CD8-positive, alpha-beta memory T cell (primary cell): ENCODE data around the gene PGC. TPM values are rescaled to one million over a fixed set of nuclear protein-coding genes. Genes with fewer than 3 reads are reported as not detected.

Experiments used
- CTCF ChIA-PET: fragments of 350-600 bp; sonication (Branson Sonifier 250); formaldehyde crosslinking; loops from one replicate; lab custom pipeline; 2021; ENCODE audit warnings: antibody characterized with exemption; lab: Charles Lee
- POLR2A ChIA-PET: fragments of 350-600 bp; sonication (Branson Sonifier 250); formaldehyde crosslinking; loops from one replicate; lab custom pipeline; 2021; ENCODE audit warnings: antibody characterized with exemption; lab: Charles Lee
- DNase-seq, 5 donors: peaks; one replicate each; pipeline versions ENCODE4 v3.0.0 to v3.0.0-alpha.2; 2020 to 2022; ENCODE audit warnings: mixed read lengths in 1 of 5
- H3K27ac ChIP-seq: one replicate; pipeline ENCODE4 v1.7.0; 2013; ENCODE audit warnings: low read depth, mild to moderate bottlenecking, low read length, moderate library complexity
- H3K27me3 ChIP-seq: 2 replicates; pipeline ENCODE4 v1.7.0; 2013; ENCODE audit warnings: low read length, mild to moderate bottlenecking; ENCODE audit not compliant: insufficient read depth, poor library complexity, severe bottlenecking
- H3K36me3 ChIP-seq: 2 replicates; pipeline ENCODE4 v1.7.0; 2013; ENCODE audit warnings: mild to moderate bottlenecking, low read length, moderate library complexity; ENCODE audit not compliant: insufficient read depth
- H3K4me1 ChIP-seq: 2 replicates; pipeline ENCODE4 v1.7.0; 2013; ENCODE audit warnings: mild to moderate bottlenecking, low read length, moderate library complexity; ENCODE audit not compliant: insufficient read depth
- H3K4me3 ChIP-seq: 2 replicates; pipeline ENCODE4 v1.7.0; 2013; ENCODE audit warnings: mild to moderate bottlenecking, low read length
- H3K9me3 ChIP-seq: 2 replicates; pipeline ENCODE4 v1.7.0; 2013; ENCODE audit warnings: mild to moderate bottlenecking, low read length
- H3K27ac Mint-ChIP-seq, 8 donors: one replicate each; pipeline ENCODE4 v1.8.0; 2020 to 2021; ENCODE audit warnings: mixed read lengths in 8 of 8, mild to moderate bottlenecking in 6 of 8, inconsistent platforms in 3 of 8, moderate library complexity in 3 of 8
- H3K27me3 Mint-ChIP-seq, 2 donors: one replicate each; pipeline ENCODE4 v1.8.0; 2020 to 2021; ENCODE audit warnings: mixed read lengths in 2 of 2, mild to moderate bottlenecking in 1 of 2, moderate library complexity in 1 of 2
- H3K36me3 Mint-ChIP-seq, 3 donors: one replicate each; pipeline ENCODE4 v1.8.0; 2020 to 2021; ENCODE audit warnings: mixed read lengths in 3 of 3, inconsistent platforms in 1 of 3, mild to moderate bottlenecking in 1 of 3
- H3K4me1 Mint-ChIP-seq, 3 donors: one replicate each; pipeline ENCODE4 v1.8.0; 2020 to 2021; ENCODE audit warnings: mixed read lengths in 3 of 3, inconsistent platforms in 1 of 3, mild to moderate bottlenecking in 1 of 3
- H3K4me3 Mint-ChIP-seq, 7 donors: one replicate each; pipeline ENCODE4 v1.8.0; 2020 to 2021; ENCODE audit warnings: mixed read lengths in 7 of 7, mild to moderate bottlenecking in 6 of 7, moderate library complexity in 4 of 7, inconsistent platforms in 2 of 7
- H3K9me3 Mint-ChIP-seq, 5 donors: one replicate each; pipeline ENCODE4 v1.8.0; 2020 to 2022; ENCODE audit warnings: mixed read lengths in 5 of 5, mild to moderate bottlenecking in 3 of 5, moderate library complexity in 2 of 5, inconsistent platforms in 1 of 5
- polyA plus RNA-seq: library from polyadenylated mRNA; unstranded; fragments of 300-500 nt; fragmentation: Illumina TruSeq; gene quantifications from one replicate; pipeline ENCODE4 v1.2.3, GENCODE V29; 2021
- total RNA-seq, 2 experiments: library from RNA; stranded (reverse); gene quantifications; one replicate each; pipeline ENCODE4 v1.2.3, GENCODE V29; 2021

Gene PGC
- total RNA-seq (not detected), polyA plus RNA-seq (not detected)

DNA sequence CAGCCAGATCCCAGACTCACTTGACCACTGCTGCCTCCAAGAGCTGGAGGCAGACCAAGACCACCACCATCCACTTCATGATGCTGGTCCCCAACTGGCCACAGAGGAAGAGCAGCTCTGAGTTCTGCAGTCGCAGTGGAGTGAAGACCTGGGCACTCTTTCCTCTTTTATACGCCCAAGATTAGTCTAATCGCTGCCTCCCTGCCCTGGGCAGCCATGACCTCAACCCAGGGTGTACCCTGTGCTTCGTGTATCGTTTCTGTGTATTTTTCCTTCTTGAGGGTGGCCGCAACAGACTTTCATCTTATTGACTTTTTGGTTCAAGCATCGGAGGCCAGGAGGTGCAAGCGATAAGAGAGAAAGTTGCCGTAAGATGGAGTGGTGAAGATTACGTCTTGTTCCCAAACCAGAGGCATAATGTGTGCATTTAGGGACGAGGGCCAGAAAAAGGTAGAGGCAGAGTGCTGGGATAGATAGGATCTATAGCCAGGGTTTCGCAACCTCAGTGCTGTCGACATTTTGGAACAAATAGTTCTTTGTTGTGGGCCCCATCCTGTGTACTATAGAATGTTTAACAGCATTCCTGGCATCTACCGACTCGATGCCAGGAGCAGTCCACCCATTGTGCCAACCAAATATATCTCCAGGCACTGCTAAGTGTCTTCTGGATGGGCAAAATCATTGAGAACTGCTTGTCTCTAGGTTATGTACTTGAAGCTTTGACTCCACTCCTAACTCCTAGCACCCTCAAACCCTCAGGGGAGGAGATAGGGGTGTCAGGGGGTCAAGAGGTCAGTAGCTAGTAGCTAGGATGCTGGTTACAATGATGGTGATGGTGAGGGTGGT, at the start of gene PGC:
TSS of gene PGC (minus strand) at position 142 of the 846 bp plus-strand sequence. CDS start at position 79, 63 bp downstream.
- H3K27ac Mint-ChIP-seq, result peak within 1 kb of the TSS in 1 of 8 donors; percentile 38
- H3K27me3 ChIP-seq, result no peaks in the 10 kb centered on the region
- H3K4me3 Mint-ChIP-seq, result no peak within 1 kb of the TSS
- no peaks in the 10 kb centered on the region for H3K9me3 ChIP-seq
- no peak within 1 kb of the TSS for H3K27ac ChIP-seq
- H3K4me3 ChIP-seq, result no peak within 1 kb of the TSS
- no peaks in the 10 kb centered on the region for H3K36me3 ChIP-seq
- CTCF ChIA-PET, result no interaction called here
- no peaks in the 10 kb centered on the region for H3K4me1 ChIP-seq
- peaks cover 0 to 2% (median 0%) of the 10 kb centered on the region in 5 donors for H3K9me3 Mint-ChIP-seq
- H3K36me3 Mint-ChIP-seq, result no peaks in the 10 kb centered on the region
- POLR2A ChIA-PET, result no interaction called here
- peaks cover 5 to 14% of the 10 kb centered on the region in 2 donors for H3K27me3 Mint-ChIP-seq
- H3K4me1 Mint-ChIP-seq, result no peaks in the 10 kb centered on the region
- no peak for DNase-seq

DNA sequence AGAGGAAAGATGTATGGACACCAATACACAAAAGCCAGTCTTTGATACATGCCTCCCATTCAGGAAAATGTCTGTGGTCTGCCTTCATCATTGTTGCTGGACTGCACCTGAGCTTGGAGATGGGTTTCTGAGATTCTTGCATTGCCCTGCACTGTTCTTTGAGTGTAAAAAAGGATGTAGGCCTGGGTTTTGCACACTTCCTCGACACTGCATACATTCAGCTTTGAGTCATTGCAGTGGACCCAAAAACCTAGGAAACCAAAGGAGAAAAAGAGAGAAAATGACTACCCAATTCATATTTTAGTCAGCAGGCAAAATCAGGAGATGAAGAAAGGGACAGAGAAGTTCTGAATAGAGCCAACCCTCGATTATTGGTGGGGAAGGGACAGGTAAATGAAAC, 49.3 kb upstream of the PGC start:
- no peak overlapping the region for H3K27ac Mint-ChIP-seq
- POLR2A ChIA-PET, result no interaction called here

DNA sequence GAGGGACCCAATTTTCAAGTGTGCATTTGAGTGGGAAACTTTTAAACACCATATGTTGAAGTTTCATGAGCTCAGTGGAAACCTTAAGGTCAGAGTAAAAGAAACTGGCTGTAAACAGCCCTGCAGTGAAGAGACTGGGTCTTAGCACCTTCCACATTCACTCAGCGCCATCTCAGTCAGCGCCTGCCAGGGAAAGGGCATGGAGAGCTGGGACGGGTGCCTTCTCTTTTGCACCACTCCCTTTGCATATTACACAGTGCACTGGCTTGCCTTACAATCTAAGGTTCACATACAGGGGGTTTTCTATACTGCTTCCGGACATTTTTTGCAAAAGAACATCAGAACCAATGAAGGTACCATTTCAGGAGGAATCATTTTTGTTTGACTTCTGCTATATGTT, 44.8 kb upstream of the PGC start:
- Mint-ChIP-seq H3K27ac (peak overlapping the region in 1 of 8 donors; percentile 64), H3K4me1 (peaks cover 7 to 24% (median 17%) of the 10 kb centered on the region in 3 donors), H3K4me3 (peak overlapping the region in 1 of 7 donors; percentile 50), H3K36me3 (peaks cover 0 to 72% (median 14%) of the 10 kb centered on the region in 3 donors), H3K9me3 (no peaks in the 10 kb centered on the region), H3K27me3 (no peaks in the 10 kb centered on the region)
- Histone ChIP-seq H3K27me3 (no peaks in the 10 kb centered on the region), H3K9me3 (no peaks in the 10 kb centered on the region), H3K4me1 (no peaks in the 10 kb centered on the region), H3K27ac (no peak overlapping the region), H3K4me3 (no peak overlapping the region), H3K36me3 (peaks cover 32% of the 10 kb centered on the region)
- ChIA-PET POLR2A (no interaction called here), CTCF (interaction anchor here (1.3 kb wide), 1 partner anchor 11 kb away, joined by 3 read pairs; the partner anchor contains the start of gene PRICKLE4)
- no peak for DNase-seq

More for the DNA sequence above, 49.3 kb upstream of the PGC start:
- Mint-ChIP-seq H3K27me3 (no peaks in the 10 kb centered on the region), H3K4me3 (no peak overlapping the region), H3K9me3 (no peaks in the 10 kb centered on the region), H3K4me1 (peaks cover 0 to 3% (median 0%) of the 10 kb centered on the region in 3 donors), H3K36me3 (peaks cover 0 to 49% (median 5%) of the 10 kb centered on the region in 3 donors)
- no peak for DNase-seq
- H3K36me3 ChIP-seq, result peaks cover 12% of the 10 kb centered on the region
- H3K4me1 ChIP-seq, result no peaks in the 10 kb centered on the region
- no peak overlapping the region for H3K27ac ChIP-seq
- no peaks in the 10 kb centered on the region for H3K9me3 ChIP-seq
- H3K27me3 ChIP-seq, result no peaks in the 10 kb centered on the region
- CTCF ChIA-PET, result no interaction called here
- no peak overlapping the region for H3K4me3 ChIP-seq

DNA sequence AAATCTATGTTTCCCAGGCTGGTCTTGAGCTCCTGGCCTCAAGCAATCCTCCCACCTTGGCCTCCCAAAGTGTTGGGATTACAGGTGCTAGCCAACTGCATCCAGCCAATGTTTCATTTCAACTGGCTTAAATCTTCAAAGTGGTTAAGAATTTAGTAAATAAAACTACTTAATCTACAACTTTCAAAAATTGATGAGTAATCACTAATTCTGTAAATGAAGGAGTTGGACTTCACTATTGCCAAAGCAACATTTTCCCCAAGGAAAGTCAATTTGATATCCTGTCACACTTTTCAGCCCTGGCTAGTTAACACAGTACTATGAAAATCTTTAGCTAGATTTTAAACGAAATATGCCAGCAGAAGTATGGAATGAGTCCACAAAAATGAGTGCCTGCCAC, 44.1 kb upstream of the PGC start:
- POLR2A ChIA-PET, result no interaction called here
- H3K4me1 Mint-ChIP-seq, result peaks cover 7 to 24% (median 17%) of the 10 kb centered on the region in 3 donors
- peak overlapping the region in 2 of 8 donors; percentile 12 to 37 for H3K27ac Mint-ChIP-seq

DNA sequence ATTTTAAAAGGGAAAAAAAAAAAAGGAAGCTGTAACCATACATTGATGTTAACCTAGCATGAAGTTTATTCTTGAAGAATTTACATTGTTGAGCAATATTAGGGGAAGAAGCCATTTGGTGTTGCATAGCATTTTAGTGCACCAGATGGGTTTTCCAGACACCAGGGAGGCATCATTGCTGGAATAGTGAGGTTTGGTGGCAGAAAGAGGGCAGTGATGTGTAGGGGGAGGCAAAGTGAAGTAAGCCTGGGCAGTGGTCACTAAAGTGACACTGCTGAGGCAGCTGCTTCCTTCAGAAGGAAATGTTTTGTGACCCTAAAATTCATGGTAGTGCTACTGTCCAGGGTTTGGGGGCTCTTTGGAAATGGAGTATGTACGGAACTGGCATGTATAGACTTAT, 42.8 kb upstream of the PGC start:
- Histone ChIP-seq H3K27ac (no peak overlapping the region), H3K4me1 (peaks cover 7% of the 10 kb centered on the region), H3K4me3 (no peak overlapping the region), H3K36me3 (peaks cover 32% of the 10 kb centered on the region), H3K9me3 (no peaks in the 10 kb centered on the region), H3K27me3 (no peaks in the 10 kb centered on the region)
- H3K36me3 Mint-ChIP-seq, result peaks cover 0 to 63% (median 13%) of the 10 kb centered on the region in 3 donors
- CTCF ChIA-PET, result interaction anchor here (11.2 kb wide), 1 partner anchor 256 kb away, joined by 175 read pairs; the partner anchor contains the start of gene TAF8
- POLR2A ChIA-PET, result no interaction called here
- H3K27me3 Mint-ChIP-seq, result no peaks in the 10 kb centered on the region
- no peak for DNase-seq
- H3K27ac Mint-ChIP-seq, result peak overlapping the region in 3 of 8 donors; percentile 32 to 88 (median 83)
- H3K9me3 Mint-ChIP-seq, result no peaks in the 10 kb centered on the region
- H3K4me1 Mint-ChIP-seq, result peaks cover 9 to 28% (median 21%) of the 10 kb centered on the region in 3 donors
- H3K4me3 Mint-ChIP-seq, result peak overlapping the region in 1 of 7 donors; percentile 83

More for the DNA sequence above, 44.1 kb upstream of the PGC start:
- H3K4me1 ChIP-seq, result no peaks in the 10 kb centered on the region
- H3K27me3 Mint-ChIP-seq, result no peaks in the 10 kb centered on the region
- DNase-seq, result no peak
- H3K9me3 ChIP-seq, result no peaks in the 10 kb centered on the region
- no peak overlapping the region for H3K27ac ChIP-seq
- CTCF ChIA-PET, result interaction anchor here (1.3 kb wide), 1 partner anchor 10 kb away, joined by 3 read pairs; the partner anchor contains the start of gene PRICKLE4
- H3K4me3 ChIP-seq, result no peak overlapping the region
- H3K27me3 ChIP-seq, result no peaks in the 10 kb centered on the region
- peaks cover 32% of the 10 kb centered on the region for H3K36me3 ChIP-seq
- peaks cover 0 to 70% (median 13%) of the 10 kb centered on the region in 3 donors for H3K36me3 Mint-ChIP-seq
- H3K4me3 Mint-ChIP-seq, result peak overlapping the region in 1 of 7 donors; percentile 9
- no peaks in the 10 kb centered on the region for H3K9me3 Mint-ChIP-seq

DNA sequence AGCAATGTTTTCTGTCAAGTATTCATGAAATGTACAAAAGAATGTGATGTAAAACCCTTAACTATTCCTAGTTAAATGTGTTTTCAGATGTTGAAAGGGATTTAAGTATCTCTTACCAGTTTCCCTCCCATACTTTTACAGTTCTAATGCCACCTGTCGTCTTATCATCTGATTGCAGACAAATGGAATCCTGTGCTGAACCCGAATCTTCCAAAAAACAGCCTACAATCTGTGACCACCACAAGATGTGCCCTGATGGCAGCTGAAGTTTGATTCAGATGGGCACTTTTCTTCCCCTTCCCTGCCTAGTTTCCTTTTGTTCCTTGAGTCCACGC, 42.2 kb upstream of the PGC start:
- Histone ChIP-seq H3K4me3 (no peak overlapping the region), H3K9me3 (no peaks in the 10 kb centered on the region), H3K27me3 (no peaks in the 10 kb centered on the region), H3K36me3 (peaks cover 32% of the 10 kb centered on the region), H3K27ac (no peak overlapping the region), H3K4me1 (peaks cover 7% of the 10 kb centered on the region)
- ChIA-PET CTCF (interaction anchor here (11.2 kb wide), 1 partner anchor 257 kb away, joined by 175 read pairs; the partner anchor contains the start of gene TAF8), POLR2A (no interaction called here)
- H3K4me3 Mint-ChIP-seq, result peak overlapping the region; percentile 68 to 97 (median 83)
- DNase-seq, result no peak
- peaks cover 0 to 57% (median 13%) of the 10 kb centered on the region in 3 donors for H3K36me3 Mint-ChIP-seq
- no peaks in the 10 kb centered on the region for H3K9me3 Mint-ChIP-seq
- no peaks in the 10 kb centered on the region for H3K27me3 Mint-ChIP-seq
- peak overlapping the region in 6 of 8 donors; percentile 13 to 94 (median 82) for H3K27ac Mint-ChIP-seq
- H3K4me1 Mint-ChIP-seq, result peaks cover 9 to 31% (median 21%) of the 10 kb centered on the region in 3 donors

DNA sequence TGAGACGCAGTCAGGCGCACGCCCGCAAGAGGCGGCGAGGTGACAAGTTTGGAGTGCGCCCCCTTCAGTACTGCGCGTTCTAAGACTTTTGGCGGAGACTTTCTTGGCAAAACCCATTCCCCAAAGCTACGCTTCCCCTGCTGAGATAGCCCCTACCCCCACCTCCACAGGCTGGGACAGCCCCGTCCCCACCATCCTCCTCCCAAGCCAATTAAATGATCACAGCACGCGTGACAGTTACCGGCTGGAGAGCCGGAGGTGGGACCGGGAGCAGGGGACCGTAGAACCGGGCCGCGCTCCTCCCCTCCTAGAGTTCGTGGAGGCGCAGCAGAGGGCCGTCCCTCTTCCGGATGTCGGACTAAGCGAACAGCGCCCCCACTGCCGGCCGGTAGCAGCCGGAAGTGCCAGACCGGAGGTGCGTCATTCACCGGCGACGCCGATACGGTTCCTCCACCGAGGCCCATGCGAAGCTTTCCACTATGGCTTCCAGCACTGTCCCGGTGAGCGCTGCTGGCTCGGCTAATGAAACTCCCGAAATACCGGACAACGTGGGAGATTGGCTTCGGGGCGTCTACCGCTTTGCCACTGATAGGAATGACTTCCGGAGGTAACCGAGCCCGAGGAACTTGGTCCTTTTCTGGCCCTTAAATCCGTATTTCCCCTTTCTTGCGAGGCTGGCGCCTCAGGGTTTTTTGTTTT, 40.2 kb upstream of the PGC start, which contains the start of gene TOMM6:
TSS of gene TOMM6 (plus strand) at position 476 of the 699 bp plus-strand sequence. CDS start at position 480, 4 bp downstream.
- H3K4me3 Mint-ChIP-seq, result peak within 1 kb of the TSS; percentile 94 to 97 (median 96)
- H3K9me3 Mint-ChIP-seq, result no peaks in the 10 kb centered on the region
- H3K4me1 Mint-ChIP-seq, result peaks cover 9 to 32% (median 21%) of the 10 kb centered on the region in 3 donors
- Histone ChIP-seq H3K27me3 (no peaks in the 10 kb centered on the region), H3K36me3 (peaks cover 29% of the 10 kb centered on the region), H3K9me3 (no peaks in the 10 kb centered on the region), H3K4me3 (peak within 1 kb of the TSS; percentile 100), H3K27ac (peak within 1 kb of the TSS; percentile 97), H3K4me1 (peaks cover 7% of the 10 kb centered on the region)
- no peaks in the 10 kb centered on the region for H3K27me3 Mint-ChIP-seq
- CTCF ChIA-PET, result interaction anchor here (0.6 to 11.2 kb wide), 31 partner anchors 9 to 760 kb away, joined by 3 to 175 read pairs (median 4); partner anchors contain the start of genes BYSL, MED20, TAF8 and TFEB
- H3K36me3 Mint-ChIP-seq, result peaks cover 0 to 44% (median 13%) of the 10 kb centered on the region in 3 donors
- POLR2A ChIA-PET, result interaction anchor here (0.5 to 2.5 kb wide), 13 partner anchors 10 to 1268 kb away, joined by 3 to 29 read pairs (median 4); partner anchors contain the start of genes BYSL, CNPY3, MED20 and TAF8
- peak; percentile 92 to 96 (median 93) for DNase-seq
- H3K27ac Mint-ChIP-seq, result peak within 1 kb of the TSS; percentile 94 to 99 (median 98)
